H9 (cell line): ENCODE data around the gene PODXL2. TPM values are rescaled to one million over a fixed set of nuclear protein-coding genes. Genes with fewer than 3 reads are reported as not detected.

ENCODE experiments used
- DNase-seq: peaks from one replicate; pipeline ENCODE4 v3.0.0-alpha.2; 2017
- H2AFZ ChIP-seq: one replicate; pipeline ENCODE4 v1.6.1; 2013; ENCODE audit warnings: mild to moderate bottlenecking, low read length, control low read depth, moderate library complexity
- H2AK5ac ChIP-seq: 2 replicates; pipeline ENCODE4 v1.6.1; 2013; ENCODE audit warnings: low read length, control low read depth, mixed read lengths; ENCODE audit not compliant: insufficient read length
- H2BK120ac ChIP-seq: one replicate; pipeline ENCODE4 v1.6.1; 2013; ENCODE audit warnings: low read depth, mild to moderate bottlenecking, low read length, control low read depth, inconsistent platforms; ENCODE audit not compliant: poor library complexity, severe bottlenecking
- H2BK12ac ChIP-seq: 2 replicates; pipeline ENCODE4 v1.6.1; 2013; ENCODE audit warnings: low read length, control low read depth, mixed read lengths, low read depth; ENCODE audit not compliant: insufficient read length
- H2BK15ac ChIP-seq: 2 replicates; pipeline ENCODE4 v1.6.1; 2013; ENCODE audit warnings: low read depth, low read length, control low read depth
- H2BK20ac ChIP-seq: one replicate; pipeline ENCODE4 v1.6.1; 2013; ENCODE audit warnings: low read depth, mild to moderate bottlenecking, low read length, control low read depth, inconsistent platforms; ENCODE audit not compliant: poor library complexity, severe bottlenecking
- H2BK5ac ChIP-seq: 2 replicates; pipeline ENCODE4 v1.6.1; 2013; ENCODE audit warnings: low read length, control low read depth, mixed read lengths; ENCODE audit not compliant: insufficient read length
- H3K14ac ChIP-seq: 2 replicates; pipeline ENCODE4 v1.6.1; 2013; ENCODE audit warnings: low read length, control low read depth; ENCODE audit not compliant: insufficient read depth
- H3K18ac ChIP-seq: 2 replicates; pipeline ENCODE4 v1.6.1; 2013; ENCODE audit warnings: low read depth, mild to moderate bottlenecking, mixed read lengths, low read length, control low read depth; ENCODE audit not compliant: insufficient read length
- H3K23ac ChIP-seq: 2 replicates; pipeline ENCODE4 v1.6.1; 2013; ENCODE audit warnings: low read length, control low read depth, mixed read lengths, low read depth; ENCODE audit not compliant: insufficient read length
- H3K23me2 ChIP-seq: 2 replicates; pipeline ENCODE4 v1.6.1; 2013; ENCODE audit warnings: low read depth, mild to moderate bottlenecking, mixed read lengths, low read length, control low read depth; ENCODE audit not compliant: insufficient read length, poor library complexity, severe bottlenecking
- H3K27ac ChIP-seq: 2 replicates; pipeline ENCODE4 v1.5.1; 2013; ENCODE audit warnings: low read length, control low read depth, mixed read lengths, low read depth; ENCODE audit not compliant: insufficient read length
- H3K27me3 ChIP-seq: 2 replicates; pipeline ENCODE4 v1.6.1; 2013; ENCODE audit warnings: low read length, control low read depth, inconsistent platforms; ENCODE audit not compliant: insufficient read depth
- H3K4ac ChIP-seq: 2 replicates; pipeline ENCODE4 v1.6.1; 2013; ENCODE audit warnings: low read depth, mild to moderate bottlenecking, control low read depth, inconsistent platforms, low read length, moderate library complexity
- H3K4me1 ChIP-seq: 2 replicates; pipeline ENCODE4 v1.6.1; 2013; ENCODE audit warnings: low read length, control low read depth, inconsistent platforms; ENCODE audit not compliant: insufficient read depth
- H3K4me2 ChIP-seq: 2 replicates; pipeline ENCODE4 v1.6.1; 2013; ENCODE audit warnings: low read length, control low read depth, mixed read lengths; ENCODE audit not compliant: insufficient read length, insufficient read depth
- H3K56ac ChIP-seq: 2 replicates; pipeline ENCODE4 v1.6.1; 2013; ENCODE audit warnings: low read depth, mild to moderate bottlenecking, mixed read lengths, low read length, control low read depth; ENCODE audit not compliant: insufficient read length
- H3K79me1 ChIP-seq: 2 replicates; pipeline ENCODE4 v1.6.1; 2013; ENCODE audit warnings: low read depth, mild to moderate bottlenecking, moderate library complexity, low read length, control low read depth, inconsistent platforms; ENCODE audit not compliant: insufficient read depth, poor library complexity, severe bottlenecking
- H3K79me2 ChIP-seq: 2 replicates; pipeline ENCODE4 v1.6.1; 2013; ENCODE audit warnings: low read length, control low read depth, inconsistent platforms; ENCODE audit not compliant: insufficient read depth
- H3K9ac ChIP-seq: 2 replicates; pipeline ENCODE4 v1.6.1; 2013; ENCODE audit warnings: low read length, control low read depth, mixed read lengths; ENCODE audit not compliant: insufficient read length; ENCODE audit errors: extremely low read depth
- H3K9me3 ChIP-seq: one replicate; pipeline ENCODE4 v1.6.1; 2013; ENCODE audit warnings: low read depth, low read length, inconsistent platforms; ENCODE audit not compliant: control insufficient read depth
- H3T11ph ChIP-seq: one replicate; pipeline ENCODE4 v1.6.1; 2013; ENCODE audit warnings: mild to moderate bottlenecking, low read length, control low read depth, inconsistent platforms
- H4K20me1 ChIP-seq: one replicate; pipeline ENCODE4 v1.6.1; 2013; ENCODE audit not compliant: control insufficient read depth, insufficient read length, insufficient read depth
- H4K5ac ChIP-seq: 2 replicates; pipeline ENCODE4 v1.6.1; 2013; ENCODE audit warnings: low read depth, mild to moderate bottlenecking, mixed read lengths, low read length, control low read depth; ENCODE audit not compliant: insufficient read length
- H4K8ac ChIP-seq: replicated peaks from 2 replicates; pipeline ENCODE4 v1.6.1; 2013; ENCODE audit warnings: low read length, control low read depth, mixed read lengths, low read depth; ENCODE audit not compliant: insufficient read length
- H4K91ac ChIP-seq: 2 replicates; pipeline ENCODE4 v1.6.1; 2013; ENCODE audit warnings: low read depth, mild to moderate bottlenecking, moderate library complexity, mixed read lengths, low read length, control low read depth; ENCODE audit not compliant: insufficient read length
- H3K27ac Mint-ChIP-seq, 3 experiments: 2 replicates in 2 of 3; 3 replicates in 1 of 3; pipeline ENCODE4 v1.8.0; 2020 to 2021; ENCODE audit warnings: mixed read lengths in 3 of 3, mild to moderate bottlenecking in 1 of 3, moderate library complexity in 1 of 3
- H3K27me3 Mint-ChIP-seq: 2 replicates; pipeline ENCODE4 v1.8.0; 2021; ENCODE audit warnings: low read depth, mild to moderate bottlenecking, moderate library complexity, mixed read lengths
- H3K36me3 Mint-ChIP-seq, 3 experiments: 2 replicates in 2 of 3; 3 replicates in 1 of 3; pipeline ENCODE4 v1.8.0; 2020 to 2021; ENCODE audit warnings: low read depth in 3 of 3, mixed read lengths in 3 of 3; ENCODE audit not compliant: insufficient read depth in 1 of 3
- H3K4me1 Mint-ChIP-seq, 2 experiments: 2 replicates each; pipeline ENCODE4 v1.8.0; 2020; ENCODE audit warnings: mixed read lengths in 2 of 2
- H3K4me3 Mint-ChIP-seq, 2 experiments: 2 replicates in 1 of 2; 3 replicates in 1 of 2; pipeline ENCODE4 v1.8.0; 2020 to 2021; ENCODE audit warnings: mild to moderate bottlenecking in 2 of 2, mixed read lengths in 2 of 2, moderate library complexity in 1 of 2
- H3K9me3 Mint-ChIP-seq, 2 experiments: 2 replicates in 1 of 2; 3 replicates in 1 of 2; pipeline ENCODE4 v1.8.0; 2020; ENCODE audit warnings: mild to moderate bottlenecking in 2 of 2, mixed read lengths in 2 of 2, moderate library complexity in 1 of 2
- WGBS: extraction: QIAGEN DNeasy Blood & Tissue Kit; methylation state at CpG from one replicate; pipeline ENCODE4 v1.1.7; 2013; ENCODE audit warnings: missing lambda C conversion rate, low lambda C conversion rate, mixed read lengths; ENCODE audit not compliant: insufficient read length; ENCODE audit errors: extremely low coverage; 5-methylcytosine and 5-hydroxymethylcytosine counted together
- total RNA-seq: library from RNA; stranded (reverse); gene quantifications from 2 replicates; pipeline ENCODE4 v1.2.1, GENCODE V29; 2021
- TF ChIP-seq, protein P1 (sequence below): fragments of 200-600 bp; sonication (generic); conservative IDR thresholded peaks from 3 replicates; pipeline ENCODE4 v1.8.0; 2021; ENCODE audit warnings: antibody characterized with exemption, mild to moderate bottlenecking

The PODXL2 gene
- total RNA-seq, 1 experiment from 2014 or later: 24.6 TPM

DNA sequence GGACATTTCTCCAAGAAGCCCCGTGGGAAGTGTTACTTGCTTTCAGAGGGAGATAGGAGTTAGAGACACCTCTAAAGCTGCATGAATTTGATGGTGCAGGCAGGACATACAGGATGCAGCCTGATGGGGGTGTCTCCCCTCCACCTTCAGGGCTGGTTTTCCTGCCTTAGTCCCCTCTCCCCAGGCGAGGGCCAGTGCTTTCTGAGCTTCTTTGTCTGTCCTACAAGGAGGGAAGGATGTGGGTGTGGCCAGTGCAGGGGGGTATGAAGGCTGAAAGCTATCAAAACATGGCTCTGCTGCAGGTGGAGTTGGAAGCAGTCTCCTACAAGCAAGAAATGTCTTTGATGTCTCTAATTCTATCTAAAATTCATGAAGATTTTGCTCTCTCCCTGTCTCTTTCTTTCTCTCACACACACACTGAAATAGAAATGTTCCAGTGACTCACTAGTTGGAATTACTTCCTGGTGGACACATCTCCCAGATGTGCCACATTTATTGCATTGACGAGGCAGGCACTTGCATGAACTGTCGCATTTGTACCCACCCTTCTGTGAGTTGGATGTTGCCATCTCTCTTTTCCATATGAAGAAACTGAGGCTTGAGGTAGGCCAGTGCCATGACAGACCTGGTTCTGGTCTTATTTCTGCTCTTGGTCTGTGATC is 13.9 kb upstream of the PODXL2 start:
- H2AK5ac ChIP-seq: no peak overlapping the region
- H4K8ac ChIP-seq: no peak overlapping the region
- no peak overlapping the region for H2BK120ac ChIP-seq
- H4K5ac ChIP-seq: no peak overlapping the region
- H3K18ac ChIP-seq: no peak overlapping the region
- H2AFZ ChIP-seq: no peak overlapping the region
- H3K27ac Mint-ChIP-seq: peak overlapping the region in 1 of 3 experiments; percentile 85; a peak in 1 of 7 replicates
- H3K79me2 ChIP-seq: no peaks in the 10 kb centered on the region
- no peak overlapping the region for H2BK15ac ChIP-seq
- H3K36me3 Mint-ChIP-seq: peaks cover 76 to 95% (median 95%) of the 10 kb centered on the region in 3 experiments; a peak in 6 of 7 replicates
- no peak overlapping the region for H3K4me3 Mint-ChIP-seq
- no peak overlapping the region for H3K9ac ChIP-seq
- H3K4ac ChIP-seq: no peak overlapping the region
- no CpG with 5 or more reads among the region's 4 CpGs for WGBS
- TF ChIP-seq, protein P1, sequence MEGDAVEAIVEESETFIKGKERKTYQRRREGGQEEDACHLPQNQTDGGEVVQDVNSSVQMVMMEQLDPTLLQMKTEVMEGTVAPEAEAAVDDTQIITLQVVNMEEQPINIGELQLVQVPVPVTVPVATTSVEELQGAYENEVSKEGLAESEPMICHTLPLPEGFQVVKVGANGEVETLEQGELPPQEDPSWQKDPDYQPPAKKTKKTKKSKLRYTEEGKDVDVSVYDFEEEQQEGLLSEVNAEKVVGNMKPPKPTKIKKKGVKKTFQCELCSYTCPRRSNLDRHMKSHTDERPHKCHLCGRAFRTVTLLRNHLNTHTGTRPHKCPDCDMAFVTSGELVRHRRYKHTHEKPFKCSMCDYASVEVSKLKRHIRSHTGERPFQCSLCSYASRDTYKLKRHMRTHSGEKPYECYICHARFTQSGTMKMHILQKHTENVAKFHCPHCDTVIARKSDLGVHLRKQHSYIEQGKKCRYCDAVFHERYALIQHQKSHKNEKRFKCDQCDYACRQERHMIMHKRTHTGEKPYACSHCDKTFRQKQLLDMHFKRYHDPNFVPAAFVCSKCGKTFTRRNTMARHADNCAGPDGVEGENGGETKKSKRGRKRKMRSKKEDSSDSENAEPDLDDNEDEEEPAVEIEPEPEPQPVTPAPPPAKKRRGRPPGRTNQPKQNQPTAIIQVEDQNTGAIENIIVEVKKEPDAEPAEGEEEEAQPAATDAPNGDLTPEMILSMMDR: no peak
- no peaks in the 10 kb centered on the region for H3K4me1 ChIP-seq
- no peaks in the 10 kb centered on the region for H4K20me1 ChIP-seq
- H3K23me2 ChIP-seq: no peaks in the 10 kb centered on the region
- H3K27me3 ChIP-seq: no peaks in the 10 kb centered on the region
- H3T11ph ChIP-seq: no peak overlapping the region
- no peak overlapping the region for H3K23ac ChIP-seq
- H3K4me2 ChIP-seq: no peak overlapping the region
- no peaks in the 10 kb centered on the region for H3K9me3 Mint-ChIP-seq
- no peak overlapping the region for H2BK20ac ChIP-seq
- DNase-seq: no peak
- no peak overlapping the region for H3K56ac ChIP-seq
- 0 out of 4 replicates have a peak, but pooled peaks cover 2 to 5% of the 10 kb centered on the region in 2 experiments for H3K4me1 Mint-ChIP-seq
- peaks cover 5% of the 10 kb centered on the region for H3K79me1 ChIP-seq
- no peak overlapping the region; the same call in 1 of the 2 replicates for H3K14ac ChIP-seq
- no peak overlapping the region for H2BK5ac ChIP-seq
- no peaks in the 10 kb centered on the region for H3K27me3 Mint-ChIP-seq
- H2BK12ac ChIP-seq: no peak overlapping the region
- H3K27ac ChIP-seq: no peak overlapping the region
- H3K9me3 ChIP-seq: no peaks in the 10 kb centered on the region
- H4K91ac ChIP-seq: no peak overlapping the region
